Endothelial cell (in vitro differentiated cells): Measurements from ENCODE around the gene AKNA. TPM values are rescaled to one million over a fixed set of nuclear protein-coding genes. Genes with fewer than 3 reads are reported as not detected.

ENCODE experiments used
- DNase-seq: peaks from one replicate; pipeline ENCODE4 v3.0.0; 2021; ENCODE audit warnings: low spot score
- H3K27ac Mint-ChIP-seq: one replicate; pipeline ENCODE4 v1.8.0; 2021; ENCODE audit warnings: mixed read lengths, inconsistent platforms; ENCODE audit not compliant: unreplicated experiment
- H3K27me3 Mint-ChIP-seq: one replicate; pipeline ENCODE4 v1.8.0; 2021; ENCODE audit warnings: mild to moderate bottlenecking, moderate library complexity, mixed read lengths, inconsistent platforms; ENCODE audit not compliant: unreplicated experiment
- H3K36me3 Mint-ChIP-seq: one replicate; pipeline ENCODE4 v1.8.0; 2021; ENCODE audit warnings: mild to moderate bottlenecking, low read depth, mixed read lengths, inconsistent platforms; ENCODE audit not compliant: unreplicated experiment
- H3K4me1 Mint-ChIP-seq: one replicate; pipeline ENCODE4 v1.8.0; 2021; ENCODE audit warnings: mild to moderate bottlenecking, mixed read lengths, inconsistent platforms; ENCODE audit not compliant: unreplicated experiment
- H3K4me3 Mint-ChIP-seq: one replicate; pipeline ENCODE4 v1.8.0; 2021; ENCODE audit warnings: mild to moderate bottlenecking, mixed read lengths, inconsistent platforms; ENCODE audit not compliant: unreplicated experiment
- H3K9me3 Mint-ChIP-seq: one replicate; pipeline ENCODE4 v1.8.0; 2021; ENCODE audit warnings: mixed read lengths, inconsistent platforms; ENCODE audit not compliant: unreplicated experiment
- total RNA-seq: library from RNA; stranded (reverse); fragmentation: NEBNext Ultra II Directional; extraction: Animal tissue kit (Norgen Biotek cat#: 25700); gene quantifications from one replicate; pipeline ENCODE4 v1.2.1, GENCODE V29; 2021; ENCODE audit not compliant: unreplicated experiment
- TF ChIP-seq, protein P1 (sequence below): fragments of 200-600 bp; sonication (generic); IDR thresholded peaks from one replicate; pipeline ENCODE4 v1.5.0; 2021; ENCODE audit warnings: antibody characterized with exemption; ENCODE audit not compliant: unreplicated experiment

AKNA gene
- total RNA-seq, 1 donor from 2014 or later: 79.1 TPM

GRCh38 chr9:114432323-114433067 is 44.7 kb upstream of the AKNA start:
- no peak overlapping the region for H3K4me3 Mint-ChIP-seq
- no peaks in the 10 kb centered on the region for H3K9me3 Mint-ChIP-seq
- H3K36me3 Mint-ChIP-seq: no peaks in the 10 kb centered on the region
- no peak for DNase-seq
- H3K4me1 Mint-ChIP-seq: no peaks in the 10 kb centered on the region
- TF ChIP-seq, protein P1, sequence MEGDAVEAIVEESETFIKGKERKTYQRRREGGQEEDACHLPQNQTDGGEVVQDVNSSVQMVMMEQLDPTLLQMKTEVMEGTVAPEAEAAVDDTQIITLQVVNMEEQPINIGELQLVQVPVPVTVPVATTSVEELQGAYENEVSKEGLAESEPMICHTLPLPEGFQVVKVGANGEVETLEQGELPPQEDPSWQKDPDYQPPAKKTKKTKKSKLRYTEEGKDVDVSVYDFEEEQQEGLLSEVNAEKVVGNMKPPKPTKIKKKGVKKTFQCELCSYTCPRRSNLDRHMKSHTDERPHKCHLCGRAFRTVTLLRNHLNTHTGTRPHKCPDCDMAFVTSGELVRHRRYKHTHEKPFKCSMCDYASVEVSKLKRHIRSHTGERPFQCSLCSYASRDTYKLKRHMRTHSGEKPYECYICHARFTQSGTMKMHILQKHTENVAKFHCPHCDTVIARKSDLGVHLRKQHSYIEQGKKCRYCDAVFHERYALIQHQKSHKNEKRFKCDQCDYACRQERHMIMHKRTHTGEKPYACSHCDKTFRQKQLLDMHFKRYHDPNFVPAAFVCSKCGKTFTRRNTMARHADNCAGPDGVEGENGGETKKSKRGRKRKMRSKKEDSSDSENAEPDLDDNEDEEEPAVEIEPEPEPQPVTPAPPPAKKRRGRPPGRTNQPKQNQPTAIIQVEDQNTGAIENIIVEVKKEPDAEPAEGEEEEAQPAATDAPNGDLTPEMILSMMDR: no peak
- no peak overlapping the region for H3K27ac Mint-ChIP-seq
- H3K27me3 Mint-ChIP-seq: peaks cover 5% of the 10 kb centered on the region

- no peak overlapping the region for H3K27ac Mint-ChIP-seq
- no peak overlapping the region for H3K4me3 Mint-ChIP-seq
- TF ChIP-seq, protein P1: no peak
- peaks cover 5% of the 10 kb centered on the region for H3K27me3 Mint-ChIP-seq
- no peak for DNase-seq
- no peaks in the 10 kb centered on the region for H3K9me3 Mint-ChIP-seq
- H3K4me1 Mint-ChIP-seq: no peaks in the 10 kb centered on the region
- no peaks in the 10 kb centered on the region for H3K36me3 Mint-ChIP-seq
Measured at GRCh38 chr9:114431770-114432169, 44.0 kb upstream of the AKNA start.

DNA sequence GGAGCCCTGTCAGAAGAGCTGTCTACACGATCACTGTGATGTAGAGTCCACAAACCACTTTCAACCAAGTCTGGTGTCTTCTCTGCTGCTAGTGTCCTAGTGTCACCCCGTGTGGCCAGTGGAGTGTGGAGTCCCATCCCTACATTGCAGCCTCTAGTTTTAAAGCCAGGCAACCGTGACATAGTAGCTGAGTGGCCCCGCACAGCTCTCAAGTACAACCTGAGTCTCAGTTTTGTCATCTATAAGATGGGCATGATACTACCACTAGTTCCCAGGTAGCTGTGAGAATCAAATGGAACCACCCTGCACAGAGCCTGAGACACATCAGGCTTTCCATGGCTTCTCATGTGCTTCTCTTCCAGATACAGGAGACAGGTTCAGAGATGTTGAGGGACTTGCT is 43.2 kb upstream of the AKNA start:
- no peak overlapping the region for H3K4me3 Mint-ChIP-seq
- H3K27me3 Mint-ChIP-seq: peaks cover 7% of the 10 kb centered on the region
- TF ChIP-seq, protein P1: no peak
- no peak for DNase-seq
- H3K36me3 Mint-ChIP-seq: no peaks in the 10 kb centered on the region
- no peak overlapping the region for H3K27ac Mint-ChIP-seq
- H3K4me1 Mint-ChIP-seq: no peaks in the 10 kb centered on the region
- no peaks in the 10 kb centered on the region for H3K9me3 Mint-ChIP-seq

- no peak overlapping the region for H3K4me3 Mint-ChIP-seq
- H3K9me3 Mint-ChIP-seq: no peaks in the 10 kb centered on the region
- H3K27me3 Mint-ChIP-seq: peaks cover 11% of the 10 kb centered on the region
- TF ChIP-seq, protein P1: no peak
- H3K36me3 Mint-ChIP-seq: no peaks in the 10 kb centered on the region
- no peak overlapping the region for H3K27ac Mint-ChIP-seq
- DNase-seq: no peak
- H3K4me1 Mint-ChIP-seq: no peaks in the 10 kb centered on the region
Measured at GRCh38 chr9:114430457-114430856, 42.7 kb upstream of the AKNA start.

DNA sequence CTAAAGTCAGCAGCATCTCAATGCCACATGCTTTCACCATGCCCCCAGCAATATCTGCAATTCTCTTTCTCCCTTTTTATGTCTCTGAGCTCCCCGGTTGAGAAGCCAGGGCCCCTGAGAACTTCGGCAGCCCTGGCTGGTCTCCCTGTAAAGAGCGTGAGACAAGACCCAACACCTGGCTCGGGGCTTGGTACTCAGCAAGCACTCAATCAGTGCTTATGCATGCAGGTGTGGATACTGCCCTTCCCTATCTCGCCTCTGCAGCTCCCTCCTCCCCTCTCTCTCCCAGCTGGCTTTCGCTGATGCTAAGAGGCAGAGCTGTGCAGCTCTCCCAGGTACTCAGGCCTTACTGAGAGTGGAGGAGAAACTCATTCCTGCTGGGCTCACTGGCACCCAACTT is 41.7 kb upstream of the AKNA start:
- Mint-ChIP-seq H3K27me3 (peaks cover 11% of the 10 kb centered on the region), H3K4me3 (no peak overlapping the region), H3K4me1 (no peaks in the 10 kb centered on the region), H3K36me3 (no peaks in the 10 kb centered on the region), H3K27ac (no peak overlapping the region), H3K9me3 (no peaks in the 10 kb centered on the region)
- DNase-seq: no peak
- TF ChIP-seq, protein P1: no peak
